Measurements from ENCODE around the gene GTSE1. TPM values are rescaled to one million over a fixed set of nuclear protein-coding genes. Genes with fewer than 3 reads are reported as not detected.

The GTSE1 gene
- total and polyA plus RNA-seq, 10 donors, result 1.3 to 5.2 (median 3.0) TPM

GRCh38 chr22:46367707-46368191, 71.1 kb downstream of the GTSE1 start:
- intact Hi-C loops (cut with DNase I; ENCODE audit: low total_unique reads), result loop anchor here (5.0 kb wide), 1 partner anchor 175 kb away; no protein-coding TSS in a partner anchor
- TF ChIP-seq, protein P1, sequence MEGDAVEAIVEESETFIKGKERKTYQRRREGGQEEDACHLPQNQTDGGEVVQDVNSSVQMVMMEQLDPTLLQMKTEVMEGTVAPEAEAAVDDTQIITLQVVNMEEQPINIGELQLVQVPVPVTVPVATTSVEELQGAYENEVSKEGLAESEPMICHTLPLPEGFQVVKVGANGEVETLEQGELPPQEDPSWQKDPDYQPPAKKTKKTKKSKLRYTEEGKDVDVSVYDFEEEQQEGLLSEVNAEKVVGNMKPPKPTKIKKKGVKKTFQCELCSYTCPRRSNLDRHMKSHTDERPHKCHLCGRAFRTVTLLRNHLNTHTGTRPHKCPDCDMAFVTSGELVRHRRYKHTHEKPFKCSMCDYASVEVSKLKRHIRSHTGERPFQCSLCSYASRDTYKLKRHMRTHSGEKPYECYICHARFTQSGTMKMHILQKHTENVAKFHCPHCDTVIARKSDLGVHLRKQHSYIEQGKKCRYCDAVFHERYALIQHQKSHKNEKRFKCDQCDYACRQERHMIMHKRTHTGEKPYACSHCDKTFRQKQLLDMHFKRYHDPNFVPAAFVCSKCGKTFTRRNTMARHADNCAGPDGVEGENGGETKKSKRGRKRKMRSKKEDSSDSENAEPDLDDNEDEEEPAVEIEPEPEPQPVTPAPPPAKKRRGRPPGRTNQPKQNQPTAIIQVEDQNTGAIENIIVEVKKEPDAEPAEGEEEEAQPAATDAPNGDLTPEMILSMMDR (IDR thresholded peaks at IDR 0.05 in 8 of 11, conservative IDR thresholded peaks at IDR 0.05 in 3 of 11), result peak; percentile 76 to 93 (median 83)
- TF ChIP-seq POLR2AphosphoS5 (IDR thresholded peaks at IDR 0.05) (peak in 2 of 3 donors; percentile 25 to 52), POLR2A (IDR thresholded peaks at IDR 0.05) (no peak)
- no peaks in the 10 kb centered on the region for H3K9me3 ChIP-seq
- peak overlapping the region in 2 of 8 donors; percentile 20 to 52 for H3K4me3 ChIP-seq
- peak overlapping the region in 1 of 8 donors; percentile 47 for H3K27ac ChIP-seq
- peak; percentile 92 for DNase-seq
- 34 to 61% (median 37%) methylated on average over 12 to 19 of the region's 19 CpGs for WGBS, 5 donors
- peaks cover 0 to 32% (median 0%) of the 10 kb centered on the region in 6 donors for H3K36me3 ChIP-seq
- H3K27me3 ChIP-seq (replicated peaks in 1 of 7), result peaks cover 0 to 44% (median 12%) of the 10 kb centered on the region in 7 donors
- H3K4me1 ChIP-seq, result peaks cover 0 to 25% (median 8%) of the 10 kb centered on the region in 6 donors

GRCh38 chr22:46368422-46368821, 71.8 kb downstream of the GTSE1 start:
- H3K4me1 ChIP-seq, result peaks cover 0 to 32% (median 8%) of the 10 kb centered on the region in 6 donors

DNA sequence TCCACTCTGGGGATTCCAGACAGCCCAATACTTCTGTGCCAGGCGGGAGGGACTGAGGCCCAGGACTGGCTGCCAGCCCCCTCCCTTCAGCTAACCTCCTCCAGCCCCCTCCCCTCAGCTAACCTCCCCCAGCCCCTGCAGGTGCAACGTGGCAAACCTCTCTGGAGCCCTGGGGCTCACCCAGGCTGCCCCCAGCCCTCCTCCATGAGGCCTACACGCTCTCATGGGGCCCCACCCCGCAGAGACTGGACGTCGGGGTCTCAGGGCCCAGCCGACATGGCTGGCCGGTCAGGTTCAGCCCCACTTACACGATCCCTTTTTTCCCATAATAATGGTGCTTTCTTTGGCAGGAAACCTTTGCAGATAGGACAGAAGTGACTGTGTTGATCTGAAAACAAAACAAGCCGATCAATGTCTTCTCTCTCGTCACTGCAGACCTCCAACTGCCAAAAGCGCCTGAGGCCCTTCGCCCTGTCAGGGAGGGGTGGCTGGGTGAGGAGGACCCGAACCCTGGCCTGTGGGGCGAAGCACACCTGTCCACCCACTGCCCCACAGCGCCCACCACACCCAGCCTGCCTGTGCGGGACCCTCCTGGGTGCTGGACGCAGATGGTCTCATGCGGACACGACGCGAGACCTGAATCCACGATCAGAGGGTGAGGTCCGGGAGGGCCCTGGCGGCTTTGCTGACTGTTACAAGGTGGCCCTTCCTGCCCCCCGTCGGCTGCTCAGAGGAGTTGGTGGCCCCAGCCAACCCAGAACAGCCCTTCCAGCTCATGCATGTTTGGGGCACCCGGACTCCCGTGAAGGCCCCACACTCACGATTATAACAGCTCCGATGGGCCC, 72.4 kb downstream of the GTSE1 start:
- intact Hi-C loops (cut with DNase I; ENCODE audit: low total_unique reads), result loop anchor here (5.0 kb wide), 1 partner anchor 173 kb away; no protein-coding TSS in a partner anchor
- 85 to 92% (median 88%) methylated on average over 21 to 31 of the region's 31 CpGs for WGBS, 5 donors
- TF ChIP-seq POLR2A (IDR thresholded peaks at IDR 0.05), result no peak
- TF ChIP-seq, protein P1 (IDR thresholded peaks at IDR 0.05 in 8 of 11, conservative IDR thresholded peaks at IDR 0.05 in 3 of 11), result no peak
- no peak for TF ChIP-seq POLR2AphosphoS5 (IDR thresholded peaks at IDR 0.05)
- H3K4me1 ChIP-seq, result peaks cover 0 to 38% (median 12%) of the 10 kb centered on the region in 6 donors
- peak; percentile 75 for DNase-seq
- H3K9me3 ChIP-seq, result no peaks in the 10 kb centered on the region
- peaks cover 0 to 48% (median 12%) of the 10 kb centered on the region in 7 donors for H3K27me3 ChIP-seq (replicated peaks in 1 of 7)
- no peak overlapping the region for H3K4me3 ChIP-seq
- peaks cover 0 to 19% (median 0%) of the 10 kb centered on the region in 6 donors for H3K36me3 ChIP-seq
- H3K27ac ChIP-seq, result no peak overlapping the region

More at GRCh38 chr22:46368422-46368821, 71.8 kb downstream of the GTSE1 start:
- peaks cover 0 to 49% (median 12%) of the 10 kb centered on the region in 7 donors for H3K27me3 ChIP-seq (replicated peaks in 1 of 7)
- TF ChIP-seq POLR2A (IDR thresholded peaks at IDR 0.05) (no peak), POLR2AphosphoS5 (IDR thresholded peaks at IDR 0.05) (no peak)
- TF ChIP-seq, protein P1 (IDR thresholded peaks at IDR 0.05 in 8 of 11, conservative IDR thresholded peaks at IDR 0.05 in 3 of 11), result no peak
- 74 to 85% (median 80%) methylated on average over 12 of the region's 12 CpGs for whole genome bisulfite sequencing, 5 donors
- DNase-seq, result no peak
- intact Hi-C loops (cut with DNase I; ENCODE audit: low total_unique reads), result loop anchor here (5.0 kb wide), 1 partner anchor 174 kb away; no protein-coding TSS in a partner anchor
- no peaks in the 10 kb centered on the region for H3K9me3 ChIP-seq
- no peak overlapping the region for H3K27ac ChIP-seq
- H3K4me3 ChIP-seq, result no peak overlapping the region
- H3K36me3 ChIP-seq, result peaks cover 0 to 25% (median 0%) of the 10 kb centered on the region in 6 donors
